Esophagus mucosa (tissue), 1 donor: ENCODE data around the gene ACOT12. TPM values are rescaled to one million over a fixed set of nuclear protein-coding genes. Genes with fewer than 3 reads are reported as not detected.
"Not testable (repeated sequence)": the region's sequence is repeated elsewhere in the genome, so short reads cannot be mapped to it uniquely, and the experiment has no call there.

Source experiments
- ATAC-seq: fragments of 200-7000 bp; cut with Tn5 transposase; one replicate; pipeline ENCODE4 v1.9.1; 2020
- total RNA-seq: library from RNA; stranded (reverse); gene quantifications from one replicate; pipeline ENCODE4 v1.2.4, GENCODE V29; 2023
- donor health status: DM: yes; HTN: yes; CAD: no.

Gene ACOT12
- not detected for total RNA-seq

DNA sequence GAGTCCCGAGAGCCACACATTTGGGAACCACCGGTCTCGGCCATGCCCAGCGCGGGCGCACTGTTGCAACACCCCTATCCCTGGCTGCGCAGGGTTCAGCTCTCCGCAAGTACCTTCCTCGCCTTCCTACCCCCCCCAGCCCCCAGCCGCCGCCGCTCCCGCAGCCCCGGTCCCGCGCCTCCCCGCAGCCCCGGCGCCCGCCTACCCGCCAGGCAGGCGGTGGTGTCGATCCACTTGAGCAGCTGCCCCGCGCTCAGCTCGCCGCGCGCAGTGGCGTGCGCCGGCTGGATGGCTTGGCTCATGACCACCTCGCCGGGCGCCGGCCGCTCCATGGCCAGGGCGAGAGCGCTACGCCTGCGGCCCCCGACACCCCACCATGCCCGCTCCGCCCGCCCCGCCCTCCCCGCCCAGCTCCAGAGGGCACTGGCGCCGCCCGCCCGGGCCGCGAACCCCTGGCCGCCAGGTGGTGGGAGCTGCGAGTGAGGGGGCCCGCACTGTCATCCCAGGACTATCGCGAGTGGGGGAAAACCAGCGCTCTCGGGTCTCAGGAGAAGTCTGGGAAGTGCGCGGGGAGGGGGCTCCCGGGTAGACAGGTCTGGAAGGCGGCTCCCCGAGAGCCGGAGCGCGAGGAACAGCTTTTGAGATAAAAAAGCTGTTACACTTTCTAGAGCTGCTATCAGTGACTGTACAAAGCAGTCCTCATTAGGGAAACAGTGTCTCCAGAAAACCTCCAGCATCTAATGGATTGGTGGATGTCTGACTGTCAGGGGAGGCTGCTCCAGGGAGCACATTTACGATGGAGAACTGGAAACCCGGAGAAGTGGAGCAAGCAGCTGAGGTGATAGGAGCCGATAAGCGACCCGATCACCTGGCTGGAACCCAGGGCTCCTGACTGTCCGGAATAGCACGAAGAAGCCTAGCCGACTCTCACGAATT is at the start of gene ACOT12:
Gene ACOT12 (minus strand): TSS at position 352 of the 936 bp plus-strand sequence. CDS start 20 bp downstream, at position 332.
- ATAC-seq: peak; percentile 20

DNA sequence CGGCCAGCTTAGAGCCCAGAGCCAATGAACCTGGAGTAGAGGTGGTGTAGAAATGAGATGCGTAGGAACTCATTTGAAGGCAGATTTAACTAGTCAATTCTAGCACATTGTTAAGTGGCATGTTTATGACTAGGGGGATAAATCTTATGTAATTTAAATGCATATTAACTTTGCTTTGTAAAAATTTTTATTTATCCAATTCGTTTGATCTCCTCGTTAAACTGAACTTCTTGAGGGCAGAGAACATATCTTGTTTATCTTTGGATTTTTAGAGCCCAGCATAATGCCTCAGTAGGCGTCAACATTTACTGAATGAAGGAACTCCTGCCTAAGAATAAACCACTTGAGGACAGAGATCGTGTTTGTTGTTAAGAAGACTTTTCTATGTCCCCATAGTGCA is 41.1 kb upstream of the ACOT12 start:
- ATAC-seq: no peak

DNA sequence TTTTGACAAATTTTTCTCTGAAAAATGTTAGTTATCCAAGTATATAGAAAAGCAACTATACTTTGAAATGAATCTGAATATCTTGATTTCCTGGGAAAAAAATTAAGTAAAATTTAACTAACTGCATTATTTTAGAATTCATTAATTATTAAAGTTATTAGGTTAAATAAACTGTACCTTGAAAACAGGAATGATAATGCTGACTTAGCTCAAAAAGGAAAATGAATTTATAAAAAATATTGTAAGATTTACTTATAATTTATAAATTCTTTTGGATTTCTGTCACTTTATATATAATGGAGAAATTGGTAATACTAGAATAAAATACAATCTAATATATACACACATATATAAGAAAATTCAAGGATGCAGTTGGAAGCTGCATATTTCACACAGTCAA is 36.1 kb upstream of the ACOT12 start:
- ATAC-seq: no peak

DNA sequence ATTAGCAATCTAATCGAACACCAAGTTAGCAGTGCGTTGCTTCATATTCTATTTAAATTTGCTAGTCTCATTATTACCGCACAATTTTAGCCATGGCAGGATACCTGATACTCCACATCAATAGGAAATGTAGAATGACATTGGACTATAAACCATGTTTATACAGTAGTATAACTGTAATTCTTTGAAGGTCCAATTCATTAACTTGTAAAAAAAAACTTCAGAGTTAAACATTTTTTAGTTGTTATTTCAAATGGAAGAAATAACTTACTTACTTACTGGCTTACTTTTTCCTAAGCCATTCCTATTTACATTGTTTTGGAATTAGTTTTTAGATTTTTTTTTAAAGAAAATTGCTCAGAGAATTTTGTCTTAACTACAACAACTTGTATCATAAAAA is 35.4 kb upstream of the ACOT12 start:
- ATAC-seq: no peak

DNA sequence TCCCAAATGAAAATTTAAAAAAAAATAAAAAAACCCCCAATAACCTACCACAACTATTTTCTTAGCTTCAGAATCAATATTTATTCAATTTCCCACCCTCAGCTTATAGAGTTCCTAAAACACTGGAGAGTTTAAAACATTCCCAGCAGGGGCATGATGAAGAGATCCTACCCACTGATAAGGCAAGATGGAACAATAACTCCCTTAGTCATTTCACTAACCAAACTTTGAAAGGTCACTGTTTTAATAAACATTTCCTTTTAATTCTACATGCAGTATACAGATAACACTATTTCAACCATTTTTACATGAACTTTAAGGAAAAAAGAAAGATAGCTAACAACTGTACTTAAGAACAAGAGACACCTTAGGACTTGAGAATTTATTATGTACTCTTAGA is 34.9 kb upstream of the ACOT12 start:
- no peak for ATAC-seq

DNA sequence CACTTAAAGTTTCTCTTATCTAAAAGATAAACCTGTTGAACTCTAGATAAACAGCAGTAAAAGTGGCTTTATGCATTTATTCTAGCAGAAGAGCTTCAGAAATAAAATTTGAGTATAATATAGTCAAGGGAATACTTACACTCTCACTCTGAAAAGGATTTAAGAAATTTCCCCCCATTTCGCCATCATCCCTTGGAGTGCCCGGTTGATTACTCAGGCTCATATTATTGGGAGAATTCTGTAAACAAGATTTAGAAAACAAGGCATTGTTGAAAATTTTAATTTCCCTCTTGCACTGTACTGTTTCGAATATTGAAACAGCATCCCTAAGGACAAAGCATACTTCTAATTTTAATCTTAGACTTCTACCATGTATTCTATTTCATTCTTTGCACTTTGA is 34.5 kb upstream of the ACOT12 start:
- ATAC-seq: no peak

DNA sequence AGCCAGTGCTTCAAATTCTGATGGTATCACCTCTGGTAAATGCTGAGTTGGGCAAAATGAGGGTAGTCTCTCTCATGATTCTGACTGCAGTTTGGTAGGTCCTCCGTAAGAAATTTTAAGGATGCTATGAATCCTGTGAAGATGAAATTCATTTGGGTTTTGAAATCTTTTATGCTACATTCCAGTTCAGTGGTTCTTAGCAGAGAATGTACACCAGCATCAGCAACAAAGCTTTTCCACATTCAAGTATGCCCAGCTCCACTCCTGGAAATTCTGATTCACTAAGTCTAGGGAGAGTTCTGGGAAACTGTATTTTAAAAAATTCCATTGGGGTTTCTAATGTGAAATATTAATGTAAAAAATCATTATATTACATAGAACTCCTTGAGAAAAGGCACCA is 33.6 kb upstream of the ACOT12 start:
- ATAC-seq: no peak

DNA sequence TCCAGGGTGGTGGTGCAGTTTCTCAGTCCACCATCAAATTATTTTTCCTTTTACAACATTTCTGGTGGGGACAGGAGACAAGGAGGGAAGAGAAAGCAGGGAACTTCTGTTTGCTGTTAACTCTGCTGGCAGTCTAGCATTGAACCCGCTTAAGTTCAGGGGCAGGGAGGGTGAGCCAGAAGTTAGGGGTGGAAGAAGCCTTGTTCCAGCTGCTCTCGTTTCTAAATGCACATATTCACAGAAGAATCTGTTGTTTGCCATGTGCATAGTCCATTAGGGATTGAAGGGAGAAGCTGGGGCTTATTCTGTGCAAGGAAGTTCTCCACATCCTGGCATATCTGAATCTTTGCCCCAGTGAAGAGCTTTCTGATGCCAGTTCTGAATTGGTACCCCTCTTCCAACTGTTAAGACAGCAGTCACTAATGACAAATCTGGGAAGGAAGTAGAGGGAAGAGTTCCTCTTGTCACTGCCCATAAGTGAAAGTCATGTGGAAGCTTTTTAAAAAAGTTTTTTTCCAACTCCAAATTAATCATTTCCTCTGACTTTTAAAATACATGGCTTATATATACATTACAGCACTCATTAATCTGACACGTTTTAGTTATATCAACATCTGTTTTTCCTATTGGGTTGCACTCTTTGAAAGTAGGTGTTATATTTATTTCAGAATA is 32.6 kb upstream of the ACOT12 start:
- no peak for ATAC-seq

DNA sequence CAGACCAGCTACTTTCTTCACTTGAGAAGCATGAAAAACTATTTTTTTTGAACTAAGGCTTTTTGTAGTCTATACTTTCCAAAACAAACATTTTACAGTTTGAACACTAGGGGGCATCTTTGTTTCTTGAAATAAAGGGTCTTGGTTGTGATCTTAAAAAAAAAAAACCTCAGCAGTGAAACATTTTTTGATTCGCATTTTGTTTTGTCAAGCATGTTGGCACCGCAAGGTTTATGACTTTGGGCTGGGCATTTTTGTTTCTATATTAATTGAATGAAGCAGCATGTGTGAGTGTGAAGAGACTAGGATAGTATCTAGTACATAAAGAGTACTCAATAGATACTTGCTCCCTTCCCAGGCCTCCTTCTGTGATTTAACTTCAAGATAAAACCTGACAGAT is 31.6 kb upstream of the ACOT12 start:
- no peak for ATAC-seq

DNA sequence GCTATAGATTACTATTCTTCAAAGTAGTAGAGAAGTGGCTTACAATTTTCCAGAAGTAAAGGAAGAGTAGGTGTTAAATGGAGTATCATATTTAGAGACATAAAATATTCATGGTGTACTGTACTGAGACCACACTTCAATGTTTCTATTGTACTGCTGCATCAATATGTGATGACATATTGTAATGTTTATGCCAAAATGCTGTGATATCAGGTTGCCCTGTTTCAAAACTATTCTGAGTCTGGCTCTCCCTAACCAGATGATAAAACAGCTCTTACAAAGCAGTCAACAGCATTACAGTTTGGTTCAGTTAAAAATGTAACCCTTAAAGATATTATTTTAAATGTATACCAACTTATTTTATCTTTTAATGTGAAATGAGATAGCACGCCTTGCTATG is 30.8 kb upstream of the ACOT12 start:
- ATAC-seq: no peak

DNA sequence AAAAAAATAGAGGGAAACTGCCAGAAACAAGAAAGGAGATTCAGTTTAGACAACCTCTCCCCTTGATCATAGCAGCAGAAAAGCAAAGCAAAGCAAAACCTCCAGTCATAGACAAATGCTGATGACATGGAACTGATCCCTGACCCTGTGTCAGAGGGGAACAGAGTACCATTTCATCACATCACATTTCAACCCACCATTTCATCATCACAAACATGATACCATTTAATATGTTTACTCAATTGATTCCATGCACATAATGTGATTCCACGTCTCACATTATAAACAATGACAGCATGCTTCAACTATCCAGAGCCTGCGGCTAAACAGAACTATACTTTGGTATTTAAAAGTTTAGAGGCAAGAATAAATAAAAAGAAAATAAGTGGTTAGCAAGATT is 28.7 kb upstream of the ACOT12 start:
- no peak for ATAC-seq

DNA sequence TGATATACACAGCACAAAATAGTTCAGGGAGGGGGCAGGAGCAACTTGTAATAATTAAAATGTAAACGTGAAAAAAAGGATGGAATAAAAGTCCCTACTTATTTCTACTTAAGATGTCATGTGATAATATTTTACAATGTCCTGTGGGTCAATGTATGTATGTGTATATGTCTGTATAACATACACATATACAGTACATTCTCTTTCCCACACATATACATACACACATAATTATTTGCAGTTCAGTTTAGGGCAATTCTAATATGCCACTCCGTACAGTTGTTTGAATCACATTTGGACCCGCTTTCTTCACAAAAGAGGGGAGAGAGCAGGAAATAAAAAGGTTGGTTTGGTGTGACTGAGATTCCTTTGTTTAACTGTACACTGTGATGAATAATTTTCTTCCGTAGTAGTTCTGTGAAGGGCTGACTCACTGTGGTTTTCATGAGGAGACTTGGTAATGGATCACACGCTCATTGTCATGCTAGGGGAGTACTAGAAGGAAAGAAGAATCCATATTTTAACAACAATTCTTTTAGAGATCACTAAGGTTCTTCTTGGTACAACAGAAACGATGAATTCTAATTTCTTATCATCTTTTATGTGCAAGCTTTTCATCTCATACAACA is 26.2 kb upstream of the ACOT12 start:
- ATAC-seq: peak; percentile 96

DNA sequence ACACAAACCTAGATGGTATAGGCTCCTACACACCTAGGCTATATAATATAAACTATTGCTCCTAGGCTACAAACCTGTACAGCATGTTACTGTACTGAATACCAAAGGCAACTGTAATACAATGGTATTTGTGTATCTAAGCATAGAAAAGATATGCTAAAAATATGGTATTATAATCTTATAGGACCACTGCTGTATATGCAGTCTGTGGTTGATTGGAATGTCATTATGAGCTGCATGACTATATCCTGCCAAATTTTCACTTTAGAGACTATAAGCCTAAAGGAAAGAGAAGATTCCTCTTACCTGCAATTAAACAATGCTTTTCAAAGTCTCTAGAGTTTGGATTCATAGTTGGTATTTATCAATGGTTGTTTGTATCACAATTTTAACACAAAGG is 24.7 kb upstream of the ACOT12 start:
- no peak for ATAC-seq

DNA sequence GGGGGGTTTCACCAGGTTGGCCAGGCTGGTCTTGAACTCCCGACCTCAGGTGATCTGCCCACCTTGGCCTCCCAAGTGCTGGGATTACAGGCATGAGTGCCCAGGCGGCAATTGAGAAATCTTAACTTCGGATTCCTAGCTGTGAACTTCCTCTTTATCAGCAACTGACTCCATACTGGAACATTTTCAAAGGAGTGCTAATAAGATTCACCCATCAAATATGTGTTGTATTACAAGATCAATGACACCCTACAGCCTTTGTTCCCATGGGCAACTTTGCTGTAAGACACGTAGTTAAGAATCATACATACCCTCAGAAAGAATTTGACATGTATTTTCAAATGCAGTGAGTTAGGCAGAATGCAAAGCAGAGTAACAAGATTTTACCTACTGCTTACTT is 23.1 kb upstream of the ACOT12 start:
- no peak for ATAC-seq

DNA sequence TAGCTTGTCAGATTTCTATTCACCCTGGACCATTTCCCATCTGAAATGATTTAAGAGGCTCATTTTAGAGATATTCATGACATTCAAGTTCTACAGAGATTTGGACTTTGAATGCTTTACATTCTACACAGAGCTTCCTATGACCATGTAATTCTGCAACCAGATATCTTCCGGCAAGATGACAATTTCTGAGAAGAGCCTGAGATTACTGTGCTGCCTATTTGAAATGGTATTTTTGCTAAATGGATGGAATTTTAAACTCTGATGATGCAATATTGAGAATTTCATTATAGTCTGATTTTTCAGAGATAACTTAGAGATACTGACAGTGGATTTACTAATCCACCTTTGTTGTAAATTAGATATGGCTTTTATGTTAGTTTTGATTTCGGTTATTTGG is 16.0 kb upstream of the ACOT12 start:
- ATAC-seq: no peak

DNA sequence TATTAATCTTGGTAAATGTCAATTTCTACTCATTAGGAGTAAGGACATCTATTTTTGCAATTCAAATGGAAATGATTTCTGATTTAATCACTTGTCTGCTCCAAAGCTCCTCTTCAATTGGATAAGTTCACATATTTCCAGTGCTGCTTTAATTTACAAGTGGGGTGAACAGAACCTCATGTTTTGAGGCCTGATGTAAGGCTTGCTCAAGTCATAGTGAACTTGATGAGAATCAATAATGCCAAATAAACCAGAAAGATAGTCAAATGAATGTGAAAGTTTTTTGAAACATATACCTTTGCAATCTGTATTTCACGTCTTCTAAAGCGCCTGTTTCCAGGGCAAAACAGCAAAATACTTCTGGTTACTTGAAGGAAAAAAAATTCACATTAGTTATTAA is 15.4 kb upstream of the ACOT12 start:
- ATAC-seq: no peak

DNA sequence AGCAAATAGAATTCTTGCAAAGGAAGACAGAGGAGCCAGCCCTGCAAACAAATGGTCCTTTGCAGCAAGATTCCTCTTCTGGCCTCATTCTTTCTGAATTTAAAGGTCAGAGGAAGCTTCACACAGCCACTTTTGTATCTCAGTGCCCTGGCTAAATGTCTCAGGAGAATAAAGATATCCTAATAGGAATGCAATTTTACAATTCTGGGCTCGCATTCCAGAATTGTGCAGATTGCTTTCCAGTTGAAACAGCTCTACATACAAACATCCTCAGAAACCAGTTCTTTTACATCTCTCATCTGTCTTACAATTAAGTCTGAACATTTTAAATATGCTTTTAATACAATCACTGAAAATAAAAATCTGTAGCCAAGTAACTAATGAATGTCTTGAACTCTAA is 14.6 kb upstream of the ACOT12 start:
- ATAC-seq: no peak

DNA sequence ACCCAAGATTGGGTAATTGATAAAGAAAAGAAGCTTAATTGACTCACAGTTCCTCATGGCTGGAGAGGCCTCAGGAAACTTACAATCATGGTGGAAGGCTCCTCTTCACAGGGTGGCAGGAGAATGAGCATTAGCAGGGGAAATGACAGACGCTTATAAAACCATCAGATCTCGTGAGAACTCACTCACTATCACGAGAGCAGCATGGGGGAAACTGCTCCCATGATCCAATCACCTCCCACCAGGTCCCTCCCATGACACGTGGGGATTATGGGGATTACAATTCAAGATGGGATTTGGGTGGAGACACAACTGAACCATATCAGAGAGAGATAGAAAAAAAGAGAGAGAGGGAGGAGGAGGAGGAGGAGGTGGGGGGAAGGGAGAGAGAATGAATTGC is 13.9 kb upstream of the ACOT12 start:
- not testable (repeated sequence) for ATAC-seq

DNA sequence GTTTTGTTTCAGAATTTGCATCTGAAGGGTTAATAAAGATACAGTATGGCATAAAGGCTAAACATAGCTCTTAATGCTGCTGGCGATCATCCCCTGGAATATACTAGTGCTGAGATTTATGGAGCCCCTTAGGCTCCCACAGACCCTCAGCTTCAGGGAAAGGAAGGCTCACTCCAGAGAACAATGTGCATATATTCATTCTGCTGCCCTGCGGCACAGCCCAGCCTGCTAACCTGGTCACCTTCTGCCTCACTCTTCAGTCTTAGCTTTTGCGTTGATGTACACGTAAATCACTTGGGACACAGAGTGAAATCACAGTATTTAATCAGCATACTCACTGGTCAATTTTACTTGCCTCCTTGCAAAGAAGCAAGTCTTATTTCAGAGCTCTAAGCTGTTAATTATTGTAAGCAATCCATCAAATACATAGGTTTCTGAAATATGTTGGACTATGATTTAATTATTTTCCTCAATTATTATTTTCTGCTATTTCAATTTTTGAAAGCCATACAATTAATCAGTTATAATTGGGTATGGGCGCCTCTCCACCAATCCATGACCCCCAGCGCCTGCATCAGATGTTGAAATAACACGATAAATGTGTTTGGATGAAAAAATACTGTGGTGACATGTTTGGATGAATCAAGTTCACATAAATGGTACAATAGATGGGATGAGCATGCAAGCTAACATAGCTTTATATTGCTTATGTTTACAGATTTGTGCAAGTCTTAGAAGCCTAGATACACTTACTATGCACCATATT is 11.4 kb upstream of the ACOT12 start:
- no peak for ATAC-seq

DNA sequence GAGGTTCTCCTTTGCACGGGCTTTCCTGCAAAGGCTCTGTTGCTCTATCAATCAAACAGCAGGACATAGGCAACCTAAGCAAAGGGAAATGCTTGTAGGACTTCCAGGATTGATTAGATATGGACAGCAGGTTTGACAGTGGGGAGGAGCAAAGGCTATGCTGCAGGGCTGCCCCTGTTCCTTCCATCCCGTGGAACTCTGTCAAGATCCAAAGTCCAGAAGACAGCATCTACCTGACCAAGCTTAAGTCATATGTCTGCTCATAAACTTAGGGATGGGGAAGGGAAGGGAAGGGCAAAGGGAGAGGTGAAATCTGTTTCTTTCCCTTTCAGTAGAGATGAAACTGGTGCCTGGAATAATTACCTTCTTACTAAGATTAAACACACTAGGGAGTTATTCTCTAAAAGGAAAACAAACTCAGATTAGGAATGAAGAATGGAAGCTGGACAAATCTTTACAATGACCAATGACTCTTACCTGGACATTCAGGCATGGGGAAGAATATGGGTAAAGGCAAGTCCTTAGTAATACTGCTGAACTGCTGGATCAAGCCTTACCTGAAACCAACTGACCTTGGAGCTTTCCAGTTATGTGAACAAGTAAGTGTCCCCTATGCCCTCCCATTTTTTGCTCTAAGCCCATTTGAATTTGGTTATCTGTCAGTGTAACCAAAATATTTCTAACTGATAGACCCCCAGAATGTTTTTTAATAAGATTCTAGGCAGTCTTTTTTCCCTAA is 8.4 kb upstream of the ACOT12 start:
- ATAC-seq: no peak

DNA sequence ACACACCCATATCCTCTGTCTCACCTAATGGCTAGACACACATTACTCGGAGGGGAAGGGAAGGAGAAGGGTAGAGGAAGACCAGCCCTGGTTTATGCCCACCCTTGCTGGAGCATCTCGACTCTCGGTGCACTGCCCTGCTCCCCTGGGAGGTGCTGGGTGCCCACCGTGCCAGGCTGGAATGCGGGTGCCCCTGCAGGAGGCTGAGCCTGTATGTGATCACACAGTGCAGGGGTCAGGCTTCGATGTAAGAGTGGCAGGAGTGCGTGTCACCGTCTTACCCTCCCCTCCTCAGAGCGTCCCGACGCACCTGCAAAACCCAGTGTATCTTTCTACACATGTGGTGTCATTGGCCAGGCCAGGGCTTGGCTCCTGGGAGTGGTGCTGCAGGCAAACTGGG is 7.3 kb upstream of the ACOT12 start:
- peak; percentile 20 for ATAC-seq

DNA sequence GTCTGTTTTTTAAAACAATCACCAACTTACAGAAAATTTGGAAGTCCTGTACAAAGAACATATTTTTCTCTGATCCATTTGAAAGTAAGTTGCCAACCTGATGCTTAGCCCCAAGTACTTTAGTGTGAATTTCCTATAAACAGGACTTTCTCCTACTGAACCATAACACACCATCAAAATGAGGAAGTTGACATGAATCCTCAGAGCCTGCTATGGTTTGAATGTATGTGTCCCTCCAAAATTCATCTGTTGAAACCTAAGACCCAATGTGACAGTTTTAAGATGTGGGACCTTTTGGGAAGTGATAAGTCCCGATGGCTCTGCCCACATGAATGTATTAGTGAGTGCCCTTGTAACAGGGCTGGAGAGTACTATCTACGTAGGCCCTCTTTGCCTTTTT is 6.4 kb upstream of the ACOT12 start:
- no peak for ATAC-seq
